ENCODE measurements around the gene NLRP6. TPM values are rescaled to one million over a fixed set of nuclear protein-coding genes. Genes with fewer than 3 reads are reported as not detected.
"Not testable (repeated sequence)": the region's sequence is repeated elsewhere in the genome, so short reads cannot be mapped to it uniquely, and the experiment has no call there.

Gene NLRP6
- total and polyA plus RNA-seq, 2 donors (not counting 1 experiment from before 2014, with no cell fraction given), result 1.4 to 2.7 TPM

GRCh38 chr11:328012-328411 is 49.8 kb downstream of the NLRP6 start:
- H3K9me3 Mint-ChIP-seq (ENCODE audit: insufficient read depth), result no peaks in the 10 kb centered on the region
- ChIA-PET POLR2A (interaction anchor here (0.9 to 1.5 kb wide), 2 partner anchors 59 to 71 kb away, joined by 3 read pairs; no protein-coding TSS in a partner anchor), CTCF (interaction anchor here (1.0 to 4.4 kb wide), 6 partner anchors 11 to 90 kb away, joined by 3 to 23 read pairs (median 4); no protein-coding TSS in a partner anchor)
- no peak for ATAC-seq (ENCODE audit: low read depth)
- H3K4me2 ChIP-seq (replicated peaks; ENCODE audit: low read depth, low read length, poor library complexity, severe bottlenecking), result no peak overlapping the region
- no peaks in the 10 kb centered on the region for H3K27me3 ChIP-seq (replicated peaks in 1 of 4; ENCODE audit: control extremely low read depth in 1 of 4, control insufficient read depth in 3 of 4, insufficient read depth in 4 of 4, low read length in 3 of 4)
- 90% methylated on average over 13 of the region's 13 CpGs for WGBS (ENCODE audit: insufficient coverage)
- peaks cover 0 to 11% (median 0%) of the 10 kb centered on the region in 3 donors for H3K9me3 ChIP-seq (ENCODE audit: control extremely low read depth in 1 of 3, control insufficient read depth in 2 of 3, insufficient read depth in 1 of 3, low read length in 2 of 3)
- no peak overlapping the region for H3K4me3 ChIP-seq (ENCODE audit: control extremely low read depth in 1 of 5, extremely low read depth in 1 of 5, insufficient read depth in 1 of 5, low read depth in 2 of 5, low read length in 4 of 5)
- no peak overlapping the region for H2AFZ ChIP-seq (ENCODE audit: insufficient read depth, low read depth, low read length, poor library complexity, severe bottlenecking)
- peaks cover 34 to 55% of the 10 kb centered on the region in 2 donors for H3K4me1 ChIP-seq (ENCODE audit: control insufficient read depth in 2 of 2, insufficient read depth in 2 of 2, low read length in 2 of 2)
- TF ChIP-seq CTCF (IDR thresholded peaks at IDR 0.05) (no peak), EZH2 (IDR thresholded peaks at IDR 0.05; ENCODE audit: borderline replicate concordance, insufficient read depth, low read depth, low read length, poor library complexity, severe bottlenecking) (no peak)
- peaks cover 54% of the 10 kb centered on the region for H3K4me1 Mint-ChIP-seq
- no peak overlapping the region for H3K9ac ChIP-seq (ENCODE audit: low read length)
- H3K4me3 Mint-ChIP-seq, result no peak overlapping the region
- no peaks in the 10 kb centered on the region for H3K79me2 ChIP-seq (ENCODE audit: control insufficient read depth, insufficient read depth, low read length)
- H3K27me3 Mint-ChIP-seq, result no peaks in the 10 kb centered on the region
- H4K20me1 ChIP-seq (ENCODE audit: control insufficient read depth, insufficient read depth, low read length, poor library complexity, severe bottlenecking), result no peaks in the 10 kb centered on the region
- DNase-seq, result no peak
- H3K27ac Mint-ChIP-seq, result peak overlapping the region; percentile 32
- intact Hi-C loops (cut with micrococcal nuclease), result no loop called here
- H3K36me3 ChIP-seq (replicated peaks in 1 of 2; ENCODE audit: control extremely low read depth in 1 of 2, control insufficient read depth in 1 of 2, extremely low read depth in 1 of 2, insufficient read depth in 2 of 2, low read length in 1 of 2), result no peaks in the 10 kb centered on the region
- H3K27ac ChIP-seq (ENCODE audit: low read length in 2 of 2), result peak overlapping the region in 1 of 2 donors; percentile 55

GRCh38 chr11:328516-329100 is 50.4 kb downstream of the NLRP6 start:
- H3K4me3 ChIP-seq (ENCODE audit: control extremely low read depth in 1 of 5, extremely low read depth in 1 of 5, insufficient read depth in 1 of 5, low read depth in 2 of 5, low read length in 4 of 5); H3K4me2 ChIP-seq (replicated peaks; ENCODE audit: low read depth, low read length, poor library complexity, severe bottlenecking); H3K27me3 ChIP-seq (replicated peaks in 1 of 4; ENCODE audit: control extremely low read depth in 1 of 4, control insufficient read depth in 3 of 4, insufficient read depth in 4 of 4, low read length in 3 of 4); ATAC-seq (ENCODE audit: low read depth); intact Hi-C loops (cut with micrococcal nuclease); H3K4me3 Mint-ChIP-seq; H3K27me3 Mint-ChIP-seq; H2AFZ ChIP-seq (ENCODE audit: insufficient read depth, low read depth, low read length, poor library complexity, severe bottlenecking); H3K79me2 ChIP-seq (ENCODE audit: control insufficient read depth, insufficient read depth, low read length); H3K9me3 Mint-ChIP-seq (ENCODE audit: insufficient read depth); H3K9ac ChIP-seq (ENCODE audit: low read length); H3K36me3 ChIP-seq (replicated peaks in 1 of 2; ENCODE audit: control extremely low read depth in 1 of 2, control insufficient read depth in 1 of 2, extremely low read depth in 1 of 2, insufficient read depth in 2 of 2, low read length in 1 of 2); DNase-seq; H4K20me1 ChIP-seq (ENCODE audit: control insufficient read depth, insufficient read depth, low read length, poor library complexity, severe bottlenecking): not testable (repeated sequence)
- Histone ChIP-seq H3K9me3 (ENCODE audit: control extremely low read depth in 1 of 3, control insufficient read depth in 2 of 3, insufficient read depth in 1 of 3, low read length in 2 of 3) (peaks cover 0 to 13% (median 0%) of the 10 kb centered on the region in 3 donors), H3K27ac (ENCODE audit: low read length in 2 of 2) (peak overlapping the region in 1 of 2 donors; percentile 55), H3K4me1 (ENCODE audit: control insufficient read depth in 2 of 2, insufficient read depth in 2 of 2, low read length in 2 of 2) (peaks cover 34 to 55% of the 10 kb centered on the region in 2 donors)
- ChIA-PET POLR2A (interaction anchor here (1.2 kb wide), 1 partner anchor 11 kb away, joined by 3 read pairs; no protein-coding TSS in a partner anchor), CTCF (interaction anchor here (1.0 to 4.4 kb wide), 4 partner anchors 10 to 77 kb away, joined by 3 to 23 read pairs (median 6); no protein-coding TSS in a partner anchor)
- 100% methylated on average over 4 of the region's 15 CpGs for WGBS (ENCODE audit: insufficient coverage)
- Mint-ChIP-seq H3K4me1 (peaks cover 54% of the 10 kb centered on the region), H3K27ac (peak overlapping the region; percentile 62)

Data from B cell (primary cell).